Endometrium (tissue), 2 donors: ENCODE data around the gene FKBP2.

Experiments used
- FAIRE-seq: peaks from 2 replicates; lab custom pipeline; 2012; peaks lifted over from hg19 to GRCh38; lab: Jason Lieb, UNC
- donor health status: control.
- donor health status: control.

FKBP2 gene

DNA sequence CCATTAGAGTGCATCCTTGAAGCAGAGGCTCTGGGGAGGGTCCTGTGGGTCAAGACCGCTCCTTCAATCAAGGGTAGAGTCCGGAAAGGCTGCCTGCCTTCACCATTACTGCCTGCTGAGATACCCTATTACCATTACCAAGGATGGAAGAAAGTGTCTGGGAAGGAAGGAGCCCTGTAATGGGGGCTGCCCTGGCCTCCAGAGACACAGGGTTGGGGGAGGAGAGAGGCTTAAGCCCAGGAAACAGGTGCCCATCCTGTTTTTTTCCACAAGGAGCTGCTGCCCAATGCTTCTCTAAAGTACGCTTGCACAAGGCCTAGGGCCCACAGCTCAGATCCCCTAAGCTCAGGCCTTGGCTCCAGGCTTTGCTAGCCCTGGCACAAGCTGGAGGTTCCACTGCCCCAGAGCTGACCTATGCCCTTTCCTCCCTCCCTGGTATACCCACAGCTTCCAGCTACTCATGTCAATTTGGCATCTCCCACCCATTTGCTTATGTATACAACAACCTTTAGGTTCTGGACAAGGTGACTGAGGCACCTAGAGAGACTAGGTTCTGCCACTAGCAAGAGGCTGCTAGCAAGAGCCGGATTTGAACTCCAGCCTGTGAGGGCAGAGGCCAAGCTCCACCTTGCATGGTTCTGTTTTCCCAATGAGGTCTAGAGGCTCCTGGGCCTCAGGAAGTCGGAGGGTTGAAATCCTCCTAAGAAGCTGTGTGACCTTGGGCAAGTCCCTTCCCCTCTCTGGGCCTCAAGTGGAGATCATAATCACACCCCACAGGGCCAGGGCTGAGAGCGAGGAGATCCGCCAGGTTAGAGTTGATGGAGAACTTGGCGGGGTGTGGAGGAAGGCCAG is 8.9 kb downstream of the FKBP2 start:
- FAIRE-seq, result no peak

DNA sequence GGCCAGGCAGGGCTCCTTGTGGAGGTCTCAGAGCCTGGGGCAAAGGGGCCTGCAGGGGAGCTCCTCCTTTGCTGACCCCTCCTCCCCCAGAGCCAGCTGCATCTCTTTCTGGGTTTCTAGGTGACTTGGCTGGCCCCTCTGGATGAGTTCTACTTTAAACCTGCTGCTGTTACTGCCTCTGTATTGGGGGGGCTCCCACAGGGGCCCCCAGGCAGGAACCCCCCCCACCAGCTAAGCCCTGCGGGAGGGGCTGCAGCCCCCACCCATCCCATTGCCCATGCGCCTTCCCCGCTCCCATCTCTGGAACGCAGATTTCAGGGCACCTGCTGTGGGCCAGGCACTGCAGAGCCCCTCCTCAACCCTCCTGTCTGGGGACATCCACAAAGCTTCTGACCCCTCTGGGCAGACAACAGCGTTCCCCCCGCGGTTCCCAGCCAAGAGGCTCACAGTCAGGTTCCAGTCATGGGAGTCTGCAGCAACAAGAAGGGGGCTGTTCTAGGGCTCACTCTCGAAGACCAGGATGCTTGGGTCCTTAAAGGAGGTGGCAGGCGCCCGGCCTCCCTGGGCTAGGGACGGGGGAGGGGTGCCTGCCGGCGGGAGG is 9.6 kb downstream of the FKBP2 start:
- FAIRE-seq, result no peak

DNA sequence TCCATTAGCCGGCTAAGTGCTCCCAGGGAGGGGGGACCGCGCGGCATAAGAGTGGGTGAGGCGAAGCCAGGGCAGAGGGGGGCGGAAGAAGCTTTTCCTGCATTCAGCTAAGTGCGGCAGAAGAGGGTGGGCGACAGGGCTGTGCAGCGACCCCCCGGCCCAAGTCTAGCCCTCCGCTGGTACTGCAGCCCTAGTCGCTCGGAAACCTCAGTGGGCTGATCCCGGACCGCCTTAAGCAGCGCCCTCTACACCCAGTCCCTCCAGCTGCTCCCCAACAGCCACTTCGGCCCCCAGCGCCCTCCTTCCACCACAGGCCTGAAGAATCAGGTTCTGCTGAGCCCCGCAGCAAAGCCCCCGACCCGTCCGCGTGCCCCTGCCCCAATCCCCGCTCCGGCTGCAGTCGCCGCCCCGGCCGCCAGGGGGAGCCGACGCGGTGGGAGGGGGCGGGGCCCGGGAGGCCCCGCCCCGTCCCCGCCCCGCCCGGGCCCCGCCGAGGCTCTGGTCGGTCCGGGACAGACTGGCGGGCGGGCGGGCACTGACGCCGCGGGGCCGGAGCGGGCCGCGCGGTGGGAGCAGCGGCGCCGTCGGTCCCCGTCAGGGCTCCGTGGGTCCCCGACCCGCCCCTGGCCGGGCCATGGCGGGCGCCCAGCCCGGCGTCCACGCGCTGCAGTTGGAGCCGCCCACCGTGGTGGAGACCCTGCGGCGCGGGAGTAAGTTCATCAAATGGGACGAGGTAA is 10.3 kb downstream of the FKBP2 start, which contains the start of gene PLCB3:
Gene PLCB3, plus strand, starts transcription at position 515 of the 737 bp plus-strand sequence. Its CDS starts 120 bp downstream, at position 635.
- no peak for FAIRE-seq

DNA sequence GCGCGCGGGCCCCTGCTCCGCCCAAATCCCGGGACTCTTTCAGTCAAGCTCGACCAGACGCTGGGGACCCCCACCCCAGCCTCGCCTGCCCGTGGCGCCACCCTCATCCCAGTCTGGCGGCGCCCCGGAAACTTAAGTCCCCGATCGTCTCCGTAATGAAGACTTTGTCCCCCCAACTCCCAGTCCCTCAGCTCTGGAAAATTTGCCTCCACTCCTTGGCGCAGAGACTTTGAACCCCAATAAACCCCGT is 10.8 kb downstream of the FKBP2 start:
- FAIRE-seq, result no peak

DNA sequence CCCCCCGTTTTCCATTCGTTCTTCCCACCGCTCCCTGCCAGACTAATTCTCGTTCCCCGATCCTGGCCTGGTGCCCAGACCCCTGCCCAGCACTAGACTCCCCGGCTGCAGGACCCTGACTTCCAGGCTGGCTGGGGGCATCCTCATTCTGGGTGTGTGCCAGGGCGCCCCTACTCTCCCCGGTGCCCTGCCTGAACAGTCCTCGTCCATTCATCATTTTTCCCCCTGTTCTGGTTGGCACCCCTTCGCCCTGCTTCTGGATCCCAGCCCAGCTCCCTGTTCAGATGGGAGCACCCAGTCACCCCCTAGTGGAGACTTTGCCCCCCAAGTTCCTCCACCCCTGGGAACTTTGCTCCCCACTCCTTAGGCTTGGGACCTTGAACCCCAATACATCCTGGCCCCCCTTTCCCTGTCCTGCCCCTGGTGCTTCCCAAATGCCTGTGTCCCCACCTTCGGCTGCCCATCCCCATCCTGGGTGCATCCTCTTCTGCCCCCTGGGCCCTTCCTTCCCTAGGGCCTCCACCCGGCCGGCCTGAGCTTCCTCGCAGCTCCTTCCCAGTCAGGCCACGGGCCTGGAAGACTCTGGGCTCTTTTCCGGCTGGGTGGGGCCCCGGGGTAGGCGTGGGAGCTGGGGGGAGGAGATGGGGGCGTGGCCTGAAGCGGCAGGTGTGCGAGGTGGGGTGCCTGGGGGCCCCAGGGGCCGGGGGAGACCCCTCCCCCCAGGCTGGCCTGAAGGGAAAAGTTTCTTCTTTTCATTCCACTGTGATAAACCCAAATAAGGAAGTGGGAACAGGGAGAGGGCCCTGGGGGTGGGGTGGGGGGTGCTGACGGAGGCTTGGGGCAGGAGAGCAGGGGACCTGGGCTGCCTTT is 11.3 kb downstream of the FKBP2 start:
- no peak for FAIRE-seq

DNA sequence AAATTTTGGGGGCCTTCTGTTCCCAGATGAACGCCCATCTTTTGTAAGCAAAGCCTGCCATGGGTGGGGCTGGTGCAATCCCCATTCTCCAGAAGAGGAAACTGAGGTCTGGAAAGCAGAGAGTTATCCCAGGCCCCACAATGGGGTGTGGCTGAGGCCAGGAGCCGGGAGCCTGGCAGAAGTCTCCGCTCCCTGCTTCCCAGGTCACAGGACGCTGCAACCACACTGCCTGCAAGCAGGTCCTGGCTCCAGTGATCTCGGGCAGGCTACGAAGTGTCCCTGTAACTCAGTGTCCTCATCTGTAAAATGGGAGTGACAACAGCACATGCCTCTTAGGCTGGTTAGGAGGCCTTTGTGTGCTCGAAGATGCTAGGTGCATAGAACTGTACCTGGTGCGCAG is 12.1 kb downstream of the FKBP2 start:
- FAIRE-seq, result no peak

DNA sequence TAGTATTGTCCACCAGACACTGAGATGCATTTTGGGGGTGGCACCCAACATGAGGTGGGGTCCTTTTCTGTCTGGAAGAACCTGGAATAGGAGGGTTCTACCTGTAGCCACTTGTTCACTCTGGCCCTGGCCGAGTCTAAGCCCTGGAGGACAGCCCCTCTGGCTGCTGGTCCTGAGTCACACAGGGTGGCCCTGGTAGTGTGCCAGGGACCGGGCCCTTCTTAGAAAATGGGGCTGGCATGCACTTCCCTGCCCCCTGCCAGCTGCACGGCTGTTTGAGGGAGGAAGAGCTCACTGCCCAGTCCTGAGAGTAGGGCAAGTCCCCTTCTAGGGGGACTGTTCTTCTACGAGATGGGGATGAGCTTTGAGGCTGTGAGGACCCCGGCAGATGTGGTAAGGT is 12.6 kb downstream of the FKBP2 start:
- FAIRE-seq, result no peak

DNA sequence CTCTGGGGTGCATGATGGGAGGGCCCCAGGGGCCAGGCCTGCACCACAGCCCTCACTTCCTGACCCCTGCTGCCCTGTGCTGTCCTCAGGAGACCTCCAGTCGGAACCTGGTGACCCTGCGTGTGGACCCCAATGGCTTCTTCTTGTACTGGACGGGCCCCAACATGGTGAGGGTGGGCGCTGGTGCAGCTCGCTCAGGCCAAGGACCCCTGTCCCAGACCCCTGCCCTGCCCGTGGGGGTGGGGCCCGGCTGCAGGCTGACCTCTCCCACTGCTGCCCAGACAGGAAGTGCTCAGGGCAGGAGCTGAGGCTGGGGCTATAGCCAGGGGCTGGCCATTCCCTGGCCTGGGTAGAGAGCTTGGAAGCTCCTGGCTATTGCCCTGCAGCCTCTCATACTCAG is 13.4 kb downstream of the FKBP2 start:
- no peak for FAIRE-seq

DNA sequence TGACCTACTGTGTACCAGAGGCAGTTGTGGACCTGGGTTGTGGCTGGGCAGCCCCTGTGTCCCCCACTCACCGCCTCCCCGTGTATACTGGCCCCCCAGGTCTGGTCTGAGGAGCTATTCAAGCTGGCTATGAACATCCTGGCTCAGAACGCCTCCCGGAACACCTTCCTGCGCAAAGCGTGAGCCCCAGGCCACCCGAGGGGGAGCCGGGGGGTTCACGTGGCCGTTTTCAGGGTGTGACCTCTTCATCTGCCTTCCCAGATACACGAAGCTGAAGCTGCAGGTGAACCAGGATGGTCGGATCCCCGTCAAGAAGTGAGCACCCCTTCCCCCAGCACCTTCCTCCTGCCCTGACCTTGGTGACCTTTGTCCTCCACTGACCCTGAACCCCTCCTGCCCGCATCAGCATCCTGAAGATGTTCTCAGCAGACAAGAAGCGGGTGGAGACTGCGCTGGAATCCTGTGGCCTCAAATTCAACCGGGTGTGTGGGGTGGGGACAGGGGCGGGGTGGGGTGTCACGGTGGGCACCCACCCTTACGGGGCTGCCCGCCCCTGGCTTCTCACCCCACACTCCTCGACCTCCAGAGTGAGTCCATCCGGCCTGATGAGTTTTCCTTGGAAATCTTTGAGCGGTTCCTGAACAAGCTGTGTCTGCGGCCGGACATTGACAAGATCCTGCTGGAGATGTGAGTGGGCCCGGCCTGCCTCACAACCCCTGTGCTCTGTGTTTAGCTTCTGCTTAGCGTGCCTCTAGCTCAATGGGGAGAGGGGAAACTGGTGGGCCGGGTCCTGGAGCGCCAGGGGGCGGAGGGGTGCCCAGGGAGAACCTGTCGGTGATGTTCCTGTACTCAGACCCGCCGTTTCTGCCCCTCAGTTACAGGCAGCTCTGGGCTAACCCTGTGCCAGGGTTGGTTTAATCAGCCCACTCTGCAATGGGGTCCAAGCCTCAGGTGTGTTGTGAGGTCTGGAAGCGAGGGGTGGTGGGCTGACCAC is 14.5 kb downstream of the FKBP2 start:
- no peak for FAIRE-seq

DNA sequence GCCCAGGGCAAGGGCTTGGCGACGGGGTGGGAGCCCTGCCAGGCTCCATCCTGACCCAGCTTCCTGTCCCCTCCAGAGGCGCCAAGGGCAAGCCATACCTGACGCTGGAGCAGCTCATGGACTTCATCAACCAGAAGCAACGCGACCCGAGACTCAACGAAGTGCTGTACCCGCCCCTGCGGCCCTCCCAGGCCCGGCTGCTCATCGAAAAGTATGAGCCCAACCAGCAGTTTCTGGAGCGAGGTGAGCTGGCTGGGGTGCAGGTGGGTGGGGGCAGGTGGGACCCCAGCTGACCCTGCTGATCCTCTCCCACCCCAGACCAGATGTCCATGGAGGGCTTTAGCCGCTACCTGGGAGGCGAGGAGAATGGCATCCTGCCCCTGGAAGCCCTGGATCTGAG is 15.4 kb downstream of the FKBP2 start:
- no peak for FAIRE-seq

DNA sequence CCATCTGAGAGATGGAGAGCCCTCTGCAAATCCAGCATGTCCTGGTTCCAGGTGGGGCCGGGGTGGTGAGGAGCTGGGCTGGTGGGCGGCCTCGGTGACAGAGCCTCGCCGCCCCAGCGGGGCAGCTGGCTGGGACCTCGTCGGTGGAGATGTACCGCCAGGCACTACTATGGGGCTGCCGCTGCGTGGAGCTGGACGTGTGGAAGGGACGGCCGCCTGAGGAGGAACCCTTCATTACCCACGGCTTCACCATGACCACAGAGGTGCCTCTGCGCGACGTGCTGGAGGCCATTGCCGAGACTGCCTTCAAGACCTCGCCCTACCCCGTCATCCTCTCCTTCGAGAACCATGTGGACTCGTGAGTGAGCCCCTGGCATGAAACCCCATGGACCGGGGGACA is 17.5 kb downstream of the FKBP2 start:
- FAIRE-seq, result no peak

DNA sequence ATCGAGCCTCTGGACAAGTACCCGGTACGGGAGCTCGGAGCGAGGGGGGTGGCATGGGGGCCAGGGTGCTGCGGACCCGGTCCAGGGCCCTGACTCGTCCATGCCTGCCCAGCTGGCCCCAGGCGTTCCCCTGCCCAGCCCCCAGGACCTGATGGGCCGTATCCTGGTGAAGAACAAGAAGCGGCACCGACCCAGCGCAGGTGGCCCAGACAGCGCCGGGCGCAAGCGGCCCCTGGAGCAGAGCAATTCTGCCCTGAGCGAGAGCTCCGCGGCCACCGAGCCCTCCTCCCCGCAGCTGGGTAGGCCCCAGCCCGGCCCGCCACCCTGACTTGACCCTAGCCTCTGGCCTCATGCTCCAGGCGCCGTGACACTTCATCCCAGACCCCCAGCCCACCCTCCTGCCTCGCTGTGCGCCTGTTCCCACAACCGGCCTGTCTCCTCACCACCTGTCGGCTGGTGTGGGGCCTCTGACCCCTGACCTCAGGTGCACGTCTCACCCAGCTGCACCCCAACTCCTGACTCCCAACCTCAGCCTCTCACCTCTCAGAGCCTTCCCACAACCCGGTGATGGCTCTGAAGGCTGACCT is 18.1 kb downstream of the FKBP2 start:
- no peak for FAIRE-seq

DNA sequence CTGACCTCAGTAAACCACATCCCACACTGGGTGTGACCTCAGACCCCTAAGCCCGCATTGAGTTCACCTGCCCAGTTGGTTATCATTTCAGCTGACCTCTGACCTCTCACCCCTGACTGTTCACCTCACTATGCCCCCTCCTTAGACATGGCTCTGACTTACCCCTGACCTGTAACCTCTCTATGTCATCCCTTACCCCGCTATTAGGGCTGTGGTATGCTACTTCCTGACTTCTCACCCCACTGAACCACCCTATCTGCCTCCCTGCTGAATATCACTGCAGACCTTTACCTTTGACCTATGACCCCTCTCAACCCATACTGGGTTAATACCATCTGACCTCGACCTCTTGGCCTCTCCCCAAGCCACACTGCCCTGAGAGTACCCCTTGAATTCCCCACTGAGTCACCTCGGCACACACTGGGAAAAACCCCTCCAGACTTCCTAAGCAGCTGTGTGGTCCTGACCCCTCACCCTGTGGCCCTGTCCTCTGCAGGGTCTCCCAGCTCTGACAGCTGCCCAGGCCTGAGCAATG is 18.7 kb downstream of the FKBP2 start:
- no peak for FAIRE-seq

DNA sequence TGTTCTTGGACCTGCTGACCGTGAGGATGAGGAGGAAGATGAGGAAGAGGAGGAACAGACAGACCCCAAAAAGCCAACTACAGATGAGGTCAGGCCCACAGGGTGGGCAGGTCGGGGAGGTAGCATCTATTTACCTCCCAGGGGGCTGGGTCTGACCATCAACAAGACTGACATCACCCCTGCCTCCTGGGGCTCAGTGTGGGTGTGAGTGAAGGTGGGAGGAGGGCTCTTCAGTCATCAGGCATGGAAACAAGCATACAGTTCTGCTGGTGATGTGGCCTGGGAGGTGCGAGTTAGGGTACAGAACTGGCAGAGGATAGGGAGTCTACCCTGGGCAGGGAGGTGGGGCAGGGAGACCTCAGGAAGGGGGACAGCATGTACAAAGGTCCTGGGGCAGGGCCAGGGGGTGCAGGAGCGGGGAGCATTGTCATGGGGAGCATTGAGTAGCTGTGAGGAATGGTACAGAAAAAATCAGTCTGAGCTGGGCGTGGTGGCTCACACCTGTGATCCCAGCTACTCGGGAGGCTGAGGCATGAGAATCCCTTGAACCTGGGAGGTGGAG is 19.3 kb downstream of the FKBP2 start:
- no peak for FAIRE-seq

DNA sequence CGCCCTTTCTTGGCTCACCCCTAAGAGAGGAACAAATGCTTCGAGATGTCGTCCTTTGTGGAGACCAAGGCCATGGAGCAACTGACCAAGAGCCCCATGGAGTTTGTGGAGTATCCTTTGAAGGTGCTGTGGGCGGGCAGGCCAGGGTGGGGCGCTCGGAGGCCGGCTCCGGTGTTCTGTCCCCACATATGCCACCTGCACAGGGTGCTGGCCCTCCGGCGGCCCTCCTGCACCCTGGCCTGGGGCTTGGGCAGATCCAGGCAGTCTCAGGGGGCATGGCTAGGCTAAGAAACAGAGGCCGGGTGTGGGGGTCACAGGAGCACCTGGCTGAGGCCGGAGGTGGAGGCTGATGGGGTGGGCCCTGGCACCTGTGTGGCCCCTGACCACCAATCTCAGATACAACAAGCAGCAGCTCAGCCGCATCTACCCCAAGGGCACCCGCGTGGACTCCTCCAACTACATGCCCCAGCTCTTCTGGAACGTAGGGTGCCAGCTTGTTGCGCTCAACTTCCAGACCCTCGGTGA is 20.7 kb downstream of the FKBP2 start:
- FAIRE-seq, result no peak

DNA sequence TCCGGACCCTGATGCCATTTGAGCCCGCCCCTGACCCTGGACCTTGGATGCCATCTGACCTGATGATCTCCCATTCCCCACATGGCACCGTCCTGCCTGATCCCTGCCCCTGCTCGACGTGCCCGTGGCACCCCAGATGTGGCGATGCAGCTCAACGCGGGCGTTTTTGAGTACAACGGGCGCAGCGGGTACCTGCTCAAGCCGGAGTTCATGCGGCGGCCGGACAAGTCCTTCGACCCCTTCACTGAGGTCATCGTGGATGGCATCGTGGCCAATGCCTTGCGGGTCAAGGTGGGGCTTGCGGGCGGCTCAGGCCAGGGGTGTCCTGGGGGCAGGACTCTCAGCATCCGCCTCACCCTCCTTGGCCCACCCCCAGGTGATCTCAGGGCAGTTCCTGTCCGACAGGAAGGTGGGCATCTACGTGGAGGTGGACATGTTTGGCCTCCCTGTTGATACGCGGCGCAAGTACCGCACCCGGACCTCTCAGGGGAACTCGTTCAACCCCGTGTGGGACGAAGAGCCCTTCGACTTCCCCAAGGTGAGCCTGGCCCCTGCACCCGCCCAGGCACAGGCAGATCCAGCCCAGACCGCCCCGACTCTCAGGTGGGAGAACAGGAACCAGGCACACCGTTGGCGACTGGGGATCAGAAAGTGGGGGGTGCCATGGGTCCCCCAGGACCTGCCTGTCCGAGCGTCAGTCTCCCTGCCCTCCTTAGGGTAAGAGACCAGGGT is 21.5 kb downstream of the FKBP2 start:
- no peak for FAIRE-seq

DNA sequence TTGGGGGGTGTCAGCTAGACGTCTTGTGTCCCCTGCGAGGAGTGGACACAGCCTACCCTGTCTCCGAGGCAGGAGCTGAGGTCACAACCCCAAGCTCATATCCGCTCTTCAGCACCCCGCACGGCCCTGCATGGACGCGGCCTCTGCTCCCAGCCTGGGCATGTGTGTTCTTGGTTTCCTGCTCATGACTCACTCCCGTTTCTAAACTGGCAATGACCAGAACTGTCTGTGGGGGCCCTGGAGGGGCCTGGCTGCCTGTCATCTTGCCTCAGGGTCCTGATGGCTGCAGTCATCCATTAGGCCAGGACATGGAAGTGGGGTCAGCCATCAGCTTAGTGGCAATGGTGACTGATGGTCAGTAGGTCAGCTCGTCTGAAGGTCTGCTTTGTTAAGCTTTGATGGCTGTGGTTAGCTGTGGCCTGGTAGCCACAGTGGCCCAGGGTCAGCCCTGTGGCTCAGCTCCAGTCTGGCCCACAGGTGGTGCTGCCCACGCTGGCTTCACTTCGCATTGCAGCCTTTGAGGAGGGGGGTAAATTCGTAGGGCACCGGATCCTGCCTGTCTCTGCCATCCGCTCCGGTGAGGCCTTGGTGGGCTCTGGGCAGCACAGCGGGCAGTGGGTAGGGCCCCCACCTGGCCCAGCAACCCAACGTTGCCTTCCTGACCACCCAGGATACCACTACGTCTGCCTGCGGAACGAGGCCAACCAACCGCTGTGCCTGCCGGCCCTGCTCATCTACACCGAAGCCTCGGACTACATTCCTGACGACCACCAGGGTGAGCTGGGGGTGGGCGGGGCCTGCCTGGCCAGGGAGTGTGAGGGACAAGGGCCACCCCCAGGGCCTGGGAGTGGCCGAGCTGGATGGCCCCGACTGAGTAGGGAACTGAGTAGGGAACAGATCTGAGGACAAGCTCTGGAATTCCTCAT is 22.4 kb downstream of the FKBP2 start:
- FAIRE-seq, result no peak

DNA sequence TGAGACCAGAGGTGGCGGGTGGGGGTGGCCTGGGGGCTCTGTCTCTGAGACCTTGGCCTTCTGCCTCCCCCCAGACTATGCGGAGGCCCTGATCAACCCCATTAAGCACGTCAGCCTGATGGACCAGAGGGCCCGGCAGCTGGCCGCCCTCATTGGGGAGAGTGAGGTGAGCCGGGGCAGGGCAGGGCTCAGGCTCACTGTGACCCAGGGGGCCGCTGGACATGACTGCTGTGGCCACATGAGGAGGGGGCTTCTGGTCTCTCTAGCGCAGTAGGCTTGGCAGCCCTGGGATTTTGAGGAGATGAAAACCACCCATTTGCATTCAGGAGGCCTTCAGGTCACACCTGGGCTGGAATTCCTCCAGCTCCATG is 23.0 kb downstream of the FKBP2 start:
- no peak for FAIRE-seq
